SK-N-SH (cell line): Measurements from ENCODE around the gene UFC1. TPM values are rescaled to one million over a fixed set of nuclear protein-coding genes. Genes with fewer than 3 reads are reported as not detected.

ENCODE experiments used
- CTCF ChIA-PET: fragments of 300-600, 350-600 bp; formaldehyde crosslinking; extraction: SDS; loops from one replicate; lab custom pipeline; 2021; lab: Yijun Ruan, JAX
- POLR2A ChIA-PET: fragments of 350-600 bp; sonication (Branson Sonifier 250); formaldehyde crosslinking; extraction: SDS; loops from one replicate; lab custom pipeline; 2020; ENCODE audit warnings: antibody characterized with exemption, inconsistent platforms; lab: Yijun Ruan, JAX
- DNase-seq: peaks from one replicate; pipeline ENCODE4 v3.0.0; 2012
- H2AFZ ChIP-seq: fragments of 200-600 bp; sonication (generic); 2 replicates; pipeline ENCODE4 v1.8.1; 2016; ENCODE audit warnings: antibody characterized with exemption, mild to moderate bottlenecking, low read depth
- H3F3A ChIP-seq: fragments of 200-600 bp; sonication (generic); replicated peaks from 2 replicates; pipeline ENCODE3; 2016; ENCODE audit warnings: antibody characterized with exemption, mild to moderate bottlenecking; ENCODE audit not compliant: insufficient read depth
- H3K27ac ChIP-seq, 2 experiments: fragments of 200-500 bp in 1 of 2; fragments of 200-600 bp in 1 of 2; sonication (Bioruptor generic) in 1 of 2; sonication (generic), shearing (Covaris generic) in 1 of 2; 2 replicates each; pipeline versions ENCODE4 v1.5.1 to v1.6.1; 2014 to 2016; ENCODE audit warnings: low read depth in 2 of 2, inconsistent platforms in 1 of 2, low read length in 1 of 2, mild to moderate bottlenecking in 1 of 2, mixed read lengths in 1 of 2
- H3K27me3 ChIP-seq: fragments of 200-600 bp; sonication (generic), shearing (Covaris generic); 2 replicates; pipeline ENCODE4 v1.6.1; 2016; ENCODE audit warnings: mixed run types; ENCODE audit not compliant: insufficient read depth
- H3K36me3 ChIP-seq, 2 experiments: fragments of 200-500 bp in 1 of 2; fragments of 200-600 bp in 1 of 2; sonication (Bioruptor generic) in 1 of 2; sonication (generic) in 1 of 2; replicated peaks in 1 of 2; 2 replicates each; pipeline versions ENCODE3 to v1.5.1; 2014 to 2016; ENCODE audit warnings: low read length in 1 of 2, mild to moderate bottlenecking in 1 of 2; ENCODE audit not compliant: insufficient read depth in 2 of 2, control insufficient read depth in 1 of 2
- H3K4me1 ChIP-seq, 2 experiments: fragments of 200-500 bp in 1 of 2; fragments of 200-600 bp in 1 of 2; sonication (Bioruptor generic) in 1 of 2; sonication (generic), shearing (Covaris generic) in 1 of 2; 2 replicates each; pipeline versions ENCODE4 v1.5.1 to v1.6.1; 2014 to 2016; ENCODE audit warnings: low read depth in 1 of 2, low read length in 1 of 2, mixed run types in 1 of 2; ENCODE audit not compliant: insufficient read depth in 2 of 2, control insufficient read depth in 1 of 2
- H3K4me2 ChIP-seq: fragments of 200-600 bp; sonication (generic), shearing (Covaris generic); 2 replicates; pipeline ENCODE4 v1.6.1; 2017; ENCODE audit warnings: mixed run types
- H3K4me3 ChIP-seq, 2 experiments: fragments of 200-500 bp in 1 of 2; fragments of 200-600 bp in 1 of 2; sonication (Bioruptor generic) in 1 of 2; sonication (generic), shearing (Covaris generic) in 1 of 2; 2 replicates each; pipeline versions ENCODE4 v1.5.1 to v1.8.1; 2014 to 2016; ENCODE audit warnings: low read depth in 2 of 2, inconsistent platforms in 1 of 2, low read length in 1 of 2, mild to moderate bottlenecking in 1 of 2, mixed read lengths in 1 of 2, moderate library complexity in 1 of 2
- H3K79me2 ChIP-seq: fragments of 200-600 bp; sonication (generic); 2 replicates; pipeline ENCODE4 v1.8.1; 2017; ENCODE audit warnings: mild to moderate bottlenecking; ENCODE audit not compliant: insufficient read depth
- H3K9ac ChIP-seq: fragments of 200-600 bp; sonication (generic); 2 replicates; pipeline ENCODE4 v1.6.1; 2017; ENCODE audit warnings: mixed run types
- H3K9me2 ChIP-seq: fragments of 200-600 bp; sonication (generic); 2 replicates; pipeline ENCODE4 v1.6.1; 2017; ENCODE audit warnings: mixed run types
- H3K9me3 ChIP-seq: fragments of 200-600 bp; sonication (generic); 2 replicates; pipeline ENCODE4 v1.6.1; 2017; ENCODE audit warnings: mixed run types, mild to moderate bottlenecking, moderate library complexity
- H4K20me1 ChIP-seq: fragments of 200-600 bp; sonication (generic); 2 replicates; pipeline ENCODE4 v1.6.1; 2017; ENCODE audit warnings: mild to moderate bottlenecking, mixed run types; ENCODE audit not compliant: insufficient read depth
- CHD2 ChIP-seq: fragments of 150-350 bp; IDR thresholded peaks from 2 replicates; pipeline ENCODE4 v1.6.1; 2018; ENCODE audit warnings: low read length; ENCODE audit not compliant: partially characterized antibody
- CTCF ChIP-seq: fragments of 200-600 bp; sonication (generic); IDR thresholded peaks from 2 replicates; pipeline ENCODE4 v1.6.1; 2017; ENCODE audit warnings: antibody characterized with exemption, mild to moderate bottlenecking, moderate library complexity
- EP300 ChIP-seq, 2 experiments: IDR thresholded peaks; 2 replicates each; pipeline versions ENCODE4 v1.4.0 to v1.6.1; 2012; ENCODE audit warnings: borderline replicate concordance in 1 of 2, low read depth in 1 of 2, low read length in 1 of 2
- EZH2phosphoT487 ChIP-seq: fragments of 200-600 bp; sonication (generic); IDR thresholded peaks from 2 replicates; pipeline ENCODE4 v1.6.1; 2017; ENCODE audit warnings: low read depth, mixed run types, mild to moderate bottlenecking, antibody characterized with exemption, moderate library complexity, borderline replicate concordance
- FOXJ3 ChIP-seq: sonication (generic); formaldehyde crosslinking; IDR thresholded peaks from 2 replicates; pipeline ENCODE4 v1.5.1; 2020; ENCODE audit warnings: mild to moderate bottlenecking, missing genetic modification reagents
- FOXM1 ChIP-seq: IDR thresholded peaks from 2 replicates; pipeline ENCODE4 v1.4.0; 2012; ENCODE audit warnings: low read depth, mild to moderate bottlenecking
- GABPA ChIP-seq: IDR thresholded peaks from 2 replicates; pipeline ENCODE4 v1.4.0; 2012; ENCODE audit warnings: low read depth, mild to moderate bottlenecking
- GATA2 ChIP-seq: sonication (generic); formaldehyde crosslinking; IDR thresholded peaks from 2 replicates; pipeline ENCODE4 v1.5.0; 2020; ENCODE audit warnings: mild to moderate bottlenecking, missing genetic modification reagents
- IRF3 ChIP-seq: fragments of 150-350 bp; IDR thresholded peaks from 2 replicates; pipeline ENCODE4 v1.6.1; 2016; ENCODE audit warnings: mild to moderate bottlenecking, low read depth, low read length
- JUND ChIP-seq: IDR thresholded peaks from 2 replicates; pipeline ENCODE4 v1.4.0; 2012
- MXI1 ChIP-seq: IDR thresholded peaks from 2 replicates; pipeline ENCODE4 v1.6.1; 2012; ENCODE audit warnings: mild to moderate bottlenecking, low read depth, low read length, improper control_type of control experiment
- NFIC ChIP-seq: IDR thresholded peaks from 2 replicates; pipeline ENCODE4 v1.4.0; 2012; ENCODE audit warnings: borderline replicate concordance
- NRF1 ChIP-seq: IDR thresholded peaks from 2 replicates; pipeline ENCODE4 v1.6.1; 2012; ENCODE audit warnings: low read depth, mild to moderate bottlenecking, low read length
- PBX3 ChIP-seq: IDR thresholded peaks from 2 replicates; pipeline ENCODE4; 2012
- RAD21 ChIP-seq: IDR thresholded peaks from 2 replicates; pipeline ENCODE4 v1.6.1; 2012; ENCODE audit warnings: mild to moderate bottlenecking, low read length
- SIN3A ChIP-seq: IDR thresholded peaks from 2 replicates; pipeline ENCODE4 v1.6.1; 2012; ENCODE audit warnings: low read depth, mild to moderate bottlenecking, low read length, moderate library complexity, borderline replicate concordance
- SMC3 ChIP-seq: IDR thresholded peaks from 2 replicates; pipeline ENCODE4 v1.6.1; 2012; ENCODE audit warnings: low read depth, low read length, improper control_type of control experiment
- TAF1 ChIP-seq: IDR thresholded peaks from 2 replicates; pipeline ENCODE4 v1.6.1; 2012; ENCODE audit warnings: low read depth, mild to moderate bottlenecking, low read length, moderate library complexity, borderline replicate concordance
- TEAD4 ChIP-seq: IDR thresholded peaks from 2 replicates; pipeline ENCODE4 v1.4.0; 2012; ENCODE audit warnings: mild to moderate bottlenecking, borderline replicate concordance; ENCODE audit not compliant: insufficient read depth
- USF1 ChIP-seq: IDR thresholded peaks from 2 replicates; pipeline ENCODE4 v1.4.0; 2012; ENCODE audit warnings: low read depth, borderline replicate concordance
- WGBS: methylation state at CpG from one replicate; pipeline ENCODE4 v1.1.6; 2017; ENCODE audit warnings: low lambda C conversion rate; 5-methylcytosine and 5-hydroxymethylcytosine counted together
- polyA plus RNA-seq, 3 experiments: library from polyadenylated mRNA; depleted of rRNA; stranded (reverse); fragments of >200 nt; gene quantifications; 2 replicates each; pipeline ENCODE4 v1.2.3, GENCODE V29; 2012

The UFC1 gene
- polyA plus RNA-seq, 1 of the 3 experiments (the other 2 are of a cell fraction), result 150 TPM

- H3F3A ChIP-seq, result peaks cover 14% of the 10 kb centered on the region
- no peaks in the 10 kb centered on the region for H4K20me1 ChIP-seq
- H3K79me2 ChIP-seq, result peaks cover 17% of the 10 kb centered on the region
- H3K27ac ChIP-seq, result peak overlapping the region; percentile 84 to 88
- ChIA-PET POLR2A (interaction anchor here (0.9 to 1.6 kb wide), 5 partner anchors 11 to 47 kb away, joined by 5 to 11 read pairs (median 9); partner anchors contain the start of genes B4GALT3, DEDD, NIT1 and PFDN2), CTCF (interaction anchor here (0.7 to 2.9 kb wide), 15 partner anchors 8 to 224 kb away, joined by 3 to 29 read pairs (median 6); partner anchors contain the start of genes B4GALT3, DEDD, KLHDC9 and NDUFS2)
- no peak for TF ChIP-seq SIN3A
- TF ChIP-seq MXI1, result no peak
- no peak for TF ChIP-seq CHD2
- TF ChIP-seq RAD21, result no peak
- no peak for TF ChIP-seq PBX3
- no peak for TF ChIP-seq JUND
- no peak for TF ChIP-seq GABPA
- TF ChIP-seq TAF1, result no peak
- TF ChIP-seq CTCF, result no peak
- TF ChIP-seq GATA2 (CRISPR knock-in tag), result no peak
- no peak for TF ChIP-seq EZH2phosphoT487
- no peak for TF ChIP-seq NFIC
- TF ChIP-seq FOXM1, result no peak
- no peak for TF ChIP-seq EP300 (IDR thresholded peaks at IDR 0.05; ENCODE audit: borderline replicate concordance in 1 of 2, low read depth in 1 of 2, low read length in 1 of 2)
- TF ChIP-seq FOXJ3, result no peak
- TF ChIP-seq TEAD4, result no peak
- TF ChIP-seq USF1, result no peak
- no peak for TF ChIP-seq IRF3
- TF ChIP-seq NRF1, result no peak
- TF ChIP-seq SMC3, result no peak
- no peaks in the 10 kb centered on the region for H3K9me2 ChIP-seq
- H3K4me1 ChIP-seq, result peaks cover 0 to 35% of the 10 kb centered on the region in 2 experiments; a peak in 2 of 4 replicates
- 73% methylated on average over 14 of the region's 14 CpGs for WGBS
- H3K9ac ChIP-seq, result peak overlapping the region; percentile 76
- H3K27me3 ChIP-seq, result no peaks in the 10 kb centered on the region
- H2AFZ ChIP-seq, result no peak overlapping the region
- no peak for DNase-seq
- H3K9me3 ChIP-seq, result no peaks in the 10 kb centered on the region
- H3K4me3 ChIP-seq, result peak overlapping the region; percentile 80 to 90
- H3K36me3 ChIP-seq, result peaks cover 12 to 55% of the 10 kb centered on the region in 2 experiments
- H3K4me2 ChIP-seq, result peak overlapping the region; percentile 98
These were observed 11.3 kb downstream of the UFC1 start for GRCh38 chr1:161164901-161165610.
